DMS53 treated with DMSO at 0.1 percent for 48 hours (cell line): Measurements from ENCODE around the gene GMPR2.
"Not testable (repeated sequence)": the region's sequence is repeated elsewhere in the genome, so short reads cannot be mapped to it uniquely, and the experiment has no call there.

Source experiments
- DNase-seq: peaks from one replicate; lab custom pipeline; 2025; ENCODE audit not compliant: unreplicated experiment; lab: John Stamatoyannopoulos, UW

GMPR2 gene

GRCh38 chr14:24198814-24199524 is 33.8 kb upstream of the GMPR2 start:
- no peak for DNase-seq

- DNase-seq: not testable (repeated sequence)
Measured at GRCh38 chr14:24202538-24202937, 30.2 kb upstream of the GMPR2 start.

DNA sequence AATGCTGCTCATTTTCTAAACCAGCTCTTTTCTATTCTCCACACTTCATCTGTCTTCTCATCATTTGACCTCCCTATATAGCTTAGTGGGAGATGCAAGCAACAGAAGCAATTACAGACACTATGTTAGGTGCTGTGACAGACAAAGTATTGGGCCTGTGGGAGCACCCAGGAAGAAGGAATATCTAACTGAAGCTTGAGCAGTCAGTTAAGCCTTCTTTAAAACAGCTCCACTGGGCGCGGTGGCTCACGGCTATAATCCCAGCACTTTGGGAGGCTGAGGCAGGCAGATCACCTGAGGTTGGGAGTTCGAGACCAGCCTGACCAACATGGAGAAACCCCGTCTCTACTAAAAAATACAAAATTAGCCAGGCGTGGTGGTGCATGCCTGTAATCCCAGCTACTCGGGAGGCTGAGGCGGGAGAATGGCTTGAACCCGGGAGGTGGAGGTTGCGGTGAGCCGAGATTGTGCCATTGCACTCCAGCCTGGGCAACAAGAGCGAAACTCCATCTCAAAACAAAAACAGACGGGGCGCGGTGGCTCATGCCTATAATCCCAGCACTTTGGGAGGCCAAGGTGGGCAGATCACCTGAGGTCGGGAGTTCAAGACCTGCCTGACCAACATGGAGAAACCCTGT is 29.4 kb upstream of the GMPR2 start:
- DNase-seq: not testable (repeated sequence)

- no peak for DNase-seq
Measured at GRCh38 chr14:24204163-24205146, 28.3 kb upstream of the GMPR2 start.

- no peak for DNase-seq
Measured at GRCh38 chr14:24206260-24207103, 26.2 kb upstream of the GMPR2 start.

DNA sequence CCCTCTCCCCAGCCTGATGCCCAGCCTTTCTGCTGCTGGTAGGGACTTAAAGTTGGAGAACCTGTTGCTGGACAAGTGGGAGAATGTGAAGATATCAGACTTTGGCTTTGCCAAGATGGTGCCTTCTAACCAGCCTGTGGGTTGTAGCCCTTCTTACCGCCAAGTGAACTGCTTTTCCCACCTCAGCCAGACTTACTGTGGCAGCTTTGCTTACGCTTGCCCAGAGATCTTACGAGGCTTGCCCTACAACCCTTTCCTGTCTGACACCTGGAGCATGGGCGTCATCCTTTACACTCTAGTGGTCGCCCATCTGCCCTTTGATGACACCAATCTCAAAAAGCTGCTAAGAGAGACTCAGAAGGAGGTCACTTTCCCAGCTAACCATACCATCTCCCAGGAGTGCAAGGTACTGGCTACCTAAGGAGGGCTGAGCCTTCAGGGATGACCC is 25.6 kb upstream of the GMPR2 start:
- no peak for DNase-seq

- no peak for DNase-seq
Measured at GRCh38 chr14:24207625-24208024, 25.1 kb upstream of the GMPR2 start.

DNA sequence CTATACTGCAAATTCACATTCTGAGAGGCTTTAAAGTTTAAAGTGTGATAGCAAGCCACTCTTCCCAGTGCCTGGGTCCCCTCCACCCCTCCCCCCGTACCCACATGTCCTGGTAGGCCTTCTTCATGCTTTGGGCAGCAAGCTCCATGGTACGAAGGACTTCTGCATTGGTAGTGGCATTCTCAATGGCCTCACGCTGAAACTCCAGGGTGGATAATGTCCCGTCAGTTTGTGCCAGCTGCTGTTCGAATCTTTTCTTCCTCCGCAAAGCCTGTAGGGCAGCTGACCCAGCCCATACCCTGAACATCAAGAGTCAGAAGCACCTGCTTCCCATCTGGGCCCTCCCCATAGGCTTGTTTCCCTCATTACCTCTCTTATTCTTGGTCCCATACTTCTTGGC is 21.4 kb upstream of the GMPR2 start:
- DNase-seq: no peak

- peak; percentile 68 for DNase-seq
Measured at GRCh38 chr14:24212924-24213865, 19.5 kb upstream of the GMPR2 start, which contains the start of gene CHMP4A. Gene CHMP4A (minus strand): TSS chr14:24213488. CDS start chr14:24213439, 49 bp downstream.

DNA sequence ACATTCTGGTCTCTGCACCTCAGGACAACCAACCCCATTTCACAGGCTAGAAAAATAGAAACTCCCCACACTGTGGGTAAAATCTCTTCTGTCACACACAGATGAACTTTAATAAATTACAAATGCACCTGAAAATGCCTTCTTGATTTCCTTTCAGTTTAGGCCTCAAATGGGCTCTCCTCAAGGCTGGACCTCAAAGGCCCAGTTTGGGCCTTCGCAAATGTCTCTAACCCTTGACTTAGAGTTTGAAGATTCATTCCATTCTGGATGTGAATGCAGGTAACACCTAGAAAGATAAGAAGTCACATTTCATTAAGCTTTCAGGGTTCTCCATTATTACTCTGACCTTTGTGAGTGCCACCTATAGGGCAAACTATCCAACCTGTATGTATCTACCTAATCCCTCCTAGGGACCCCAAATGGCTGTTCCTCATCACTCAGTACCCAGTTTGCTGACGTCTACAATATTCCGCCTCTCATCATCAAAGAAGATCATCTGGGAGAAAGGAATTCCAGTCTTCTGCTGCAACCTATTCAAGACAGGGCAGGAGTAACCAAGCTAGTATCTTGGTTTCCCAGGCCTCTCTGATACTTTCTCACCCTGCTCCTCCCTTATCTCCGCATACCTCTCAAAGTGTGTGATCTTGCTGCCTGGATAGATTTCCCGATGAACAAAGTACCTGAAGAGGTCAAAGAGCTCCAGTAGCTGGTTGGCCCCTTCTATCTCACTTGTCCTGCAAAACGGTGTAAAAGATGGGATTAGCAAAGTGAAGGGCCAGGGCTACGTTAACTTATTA is 18.7 kb upstream of the GMPR2 start:
- DNase-seq: no peak

GRCh38 chr14:24215495-24216344 is 17.0 kb upstream of the GMPR2 start, which contains the start of gene MDP1:
Gene MDP1 (minus strand): TSS chr14:24216066. CDS start chr14:24215955, 111 bp downstream.
- peak; percentile 66 for DNase-seq

DNA sequence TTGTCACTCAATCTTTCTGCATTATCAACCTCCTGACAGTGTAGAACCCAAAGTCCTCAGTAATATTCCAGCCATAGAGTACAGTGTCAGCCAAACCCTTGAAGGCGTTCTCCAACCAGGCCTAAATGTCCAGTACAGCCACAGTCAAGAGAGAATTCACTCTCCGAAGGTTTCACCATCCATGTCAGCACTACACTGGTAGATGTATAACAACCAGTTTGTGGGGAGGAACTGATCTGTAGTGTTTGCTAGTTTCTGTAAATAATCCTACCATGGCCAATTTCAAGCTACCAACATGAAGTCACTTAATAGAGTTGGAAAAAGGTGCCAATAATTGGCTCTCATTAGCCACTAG is 16.4 kb upstream of the GMPR2 start:
- DNase-seq: no peak

DNA sequence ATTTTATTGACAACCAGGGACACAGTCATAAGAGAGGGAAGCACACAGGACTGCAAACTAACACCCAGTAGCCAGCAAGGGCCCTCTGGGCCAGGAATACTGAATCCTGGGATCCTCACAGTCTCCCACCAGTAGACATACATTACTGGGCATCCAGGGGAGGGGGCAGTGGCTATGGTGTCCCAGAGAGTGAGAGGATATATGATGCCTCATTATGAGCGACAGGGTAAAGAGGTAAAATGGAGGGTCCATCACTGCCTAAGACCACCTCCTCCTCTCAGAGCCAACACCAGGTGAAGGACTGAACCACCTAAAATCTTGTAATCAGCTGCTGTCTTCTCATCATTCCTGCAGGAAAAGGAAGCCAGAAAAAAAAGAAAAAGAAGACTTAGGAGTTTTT is 15.9 kb upstream of the GMPR2 start:
- DNase-seq: not testable (repeated sequence)

DNA sequence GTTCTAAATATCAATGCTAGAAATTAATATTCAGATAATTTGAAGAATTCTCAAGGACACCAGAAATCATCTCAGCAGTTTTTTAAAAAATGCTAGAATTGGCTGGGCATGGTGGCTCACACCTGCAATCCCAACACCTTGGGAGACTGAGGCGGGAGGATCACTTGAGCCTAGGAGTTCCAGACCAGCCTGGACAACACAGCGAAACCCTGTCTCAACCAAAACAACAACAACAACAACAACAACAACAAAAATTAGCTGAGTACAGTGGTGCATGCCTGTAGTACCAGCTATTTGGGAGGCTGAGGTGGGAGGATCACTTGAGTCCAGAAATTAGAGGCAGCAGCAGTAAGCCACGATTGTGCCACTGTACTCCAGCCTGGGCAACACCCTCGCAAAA is 13.6 kb upstream of the GMPR2 start:
- DNase-seq: no peak

DNA sequence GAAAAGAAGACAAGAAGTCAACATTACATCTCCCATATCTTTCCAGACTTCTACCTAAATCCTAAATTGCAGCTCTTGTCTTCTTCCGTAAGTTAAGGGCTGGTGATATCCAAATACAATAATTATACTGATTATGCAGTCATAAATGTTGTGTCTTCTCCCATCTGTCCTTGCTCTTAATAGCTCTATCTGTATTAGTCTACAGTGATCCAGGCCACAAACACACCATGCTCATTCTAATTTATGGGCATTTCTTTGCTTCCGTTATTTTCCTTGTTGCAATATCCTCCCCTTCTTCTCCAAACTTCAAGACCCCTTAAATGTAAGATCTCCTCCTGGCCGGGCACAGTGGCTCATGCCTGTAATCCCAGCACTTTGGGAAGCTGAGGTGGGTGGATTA is 13.2 kb upstream of the GMPR2 start:
- no peak for DNase-seq

GRCh38 chr14:24222987-24223386 is 9.7 kb upstream of the GMPR2 start:
- not testable (repeated sequence) for DNase-seq

DNA sequence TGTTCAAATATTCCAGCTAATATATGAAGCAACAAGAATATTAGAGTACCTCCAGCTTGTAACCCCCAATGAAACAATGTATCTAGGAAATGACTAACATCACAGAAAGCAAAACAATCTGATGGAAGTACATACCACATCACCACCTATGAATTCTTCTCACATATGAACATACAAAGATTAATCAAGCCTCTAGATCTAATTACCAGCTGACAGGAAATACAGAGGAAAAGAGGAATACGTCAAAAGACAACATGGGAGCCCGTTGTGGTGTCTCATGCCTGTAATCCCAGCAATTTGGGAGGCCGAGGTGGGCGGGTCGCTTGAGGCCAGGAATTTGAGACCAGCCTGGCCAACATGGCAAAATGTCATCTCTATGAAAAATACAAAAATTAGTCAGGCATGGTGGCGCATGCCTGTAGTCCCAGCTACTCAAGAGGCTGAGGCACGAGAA is 8.1 kb upstream of the GMPR2 start:
- DNase-seq: no peak

DNA sequence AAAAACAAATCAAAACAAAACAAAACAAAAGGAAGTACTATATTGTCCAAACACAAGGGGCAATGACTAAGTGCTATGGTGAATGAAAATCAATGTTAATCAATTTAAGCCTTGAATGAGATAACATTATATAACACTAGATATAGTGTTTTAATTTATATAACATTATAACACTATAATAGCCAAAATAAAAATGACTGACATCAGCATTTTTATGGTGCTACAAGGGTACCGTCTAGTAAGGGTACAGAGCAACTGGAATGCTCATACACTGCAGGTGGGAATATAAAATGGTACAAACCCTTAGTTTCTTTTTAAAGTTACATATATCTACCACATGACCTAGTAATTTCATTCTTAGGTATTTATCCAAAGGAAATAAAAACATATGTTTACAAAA is 6.3 kb upstream of the GMPR2 start:
- no peak for DNase-seq
